H9 (cell line): ENCODE results near the gene MAT2A. TPM values are rescaled to one million over a fixed set of nuclear protein-coding genes. Genes with fewer than 3 reads are reported as not detected.

Experiments
- DNase-seq: peaks from one replicate; pipeline ENCODE4 v3.0.0-alpha.2; 2017
- H2AFZ ChIP-seq: one replicate; pipeline ENCODE4 v1.6.1; 2013; ENCODE audit warnings: mild to moderate bottlenecking, low read length, control low read depth, moderate library complexity
- H2AK5ac ChIP-seq: 2 replicates; pipeline ENCODE4 v1.6.1; 2013; ENCODE audit warnings: low read length, control low read depth, mixed read lengths; ENCODE audit not compliant: insufficient read length
- H2BK120ac ChIP-seq: one replicate; pipeline ENCODE4 v1.6.1; 2013; ENCODE audit warnings: low read depth, mild to moderate bottlenecking, low read length, control low read depth, inconsistent platforms; ENCODE audit not compliant: poor library complexity, severe bottlenecking
- H2BK12ac ChIP-seq: 2 replicates; pipeline ENCODE4 v1.6.1; 2013; ENCODE audit warnings: low read length, control low read depth, mixed read lengths, low read depth; ENCODE audit not compliant: insufficient read length
- H2BK15ac ChIP-seq: 2 replicates; pipeline ENCODE4 v1.6.1; 2013; ENCODE audit warnings: low read depth, low read length, control low read depth
- H2BK20ac ChIP-seq: one replicate; pipeline ENCODE4 v1.6.1; 2013; ENCODE audit warnings: low read depth, mild to moderate bottlenecking, low read length, control low read depth, inconsistent platforms; ENCODE audit not compliant: poor library complexity, severe bottlenecking
- H2BK5ac ChIP-seq: 2 replicates; pipeline ENCODE4 v1.6.1; 2013; ENCODE audit warnings: low read length, control low read depth, mixed read lengths; ENCODE audit not compliant: insufficient read length
- H3K14ac ChIP-seq: 2 replicates; pipeline ENCODE4 v1.6.1; 2013; ENCODE audit warnings: low read length, control low read depth; ENCODE audit not compliant: insufficient read depth
- H3K18ac ChIP-seq: 2 replicates; pipeline ENCODE4 v1.6.1; 2013; ENCODE audit warnings: low read depth, mild to moderate bottlenecking, mixed read lengths, low read length, control low read depth; ENCODE audit not compliant: insufficient read length
- H3K23ac ChIP-seq: 2 replicates; pipeline ENCODE4 v1.6.1; 2013; ENCODE audit warnings: low read length, control low read depth, mixed read lengths, low read depth; ENCODE audit not compliant: insufficient read length
- H3K23me2 ChIP-seq: 2 replicates; pipeline ENCODE4 v1.6.1; 2013; ENCODE audit warnings: low read depth, mild to moderate bottlenecking, mixed read lengths, low read length, control low read depth; ENCODE audit not compliant: insufficient read length, poor library complexity, severe bottlenecking
- H3K27ac ChIP-seq: 2 replicates; pipeline ENCODE4 v1.5.1; 2013; ENCODE audit warnings: low read length, control low read depth, mixed read lengths, low read depth; ENCODE audit not compliant: insufficient read length
- H3K27me3 ChIP-seq: 2 replicates; pipeline ENCODE4 v1.6.1; 2013; ENCODE audit warnings: low read length, control low read depth, inconsistent platforms; ENCODE audit not compliant: insufficient read depth
- H3K4ac ChIP-seq: 2 replicates; pipeline ENCODE4 v1.6.1; 2013; ENCODE audit warnings: low read depth, mild to moderate bottlenecking, control low read depth, inconsistent platforms, low read length, moderate library complexity
- H3K4me1 ChIP-seq: 2 replicates; pipeline ENCODE4 v1.6.1; 2013; ENCODE audit warnings: low read length, control low read depth, inconsistent platforms; ENCODE audit not compliant: insufficient read depth
- H3K4me2 ChIP-seq: 2 replicates; pipeline ENCODE4 v1.6.1; 2013; ENCODE audit warnings: low read length, control low read depth, mixed read lengths; ENCODE audit not compliant: insufficient read length, insufficient read depth
- H3K56ac ChIP-seq: 2 replicates; pipeline ENCODE4 v1.6.1; 2013; ENCODE audit warnings: low read depth, mild to moderate bottlenecking, mixed read lengths, low read length, control low read depth; ENCODE audit not compliant: insufficient read length
- H3K79me1 ChIP-seq: 2 replicates; pipeline ENCODE4 v1.6.1; 2013; ENCODE audit warnings: low read depth, mild to moderate bottlenecking, moderate library complexity, low read length, control low read depth, inconsistent platforms; ENCODE audit not compliant: insufficient read depth, poor library complexity, severe bottlenecking
- H3K79me2 ChIP-seq: 2 replicates; pipeline ENCODE4 v1.6.1; 2013; ENCODE audit warnings: low read length, control low read depth, inconsistent platforms; ENCODE audit not compliant: insufficient read depth
- H3K9ac ChIP-seq: 2 replicates; pipeline ENCODE4 v1.6.1; 2013; ENCODE audit warnings: low read length, control low read depth, mixed read lengths; ENCODE audit not compliant: insufficient read length; ENCODE audit errors: extremely low read depth
- H3K9me3 ChIP-seq: one replicate; pipeline ENCODE4 v1.6.1; 2013; ENCODE audit warnings: low read depth, low read length, inconsistent platforms; ENCODE audit not compliant: control insufficient read depth
- H3T11ph ChIP-seq: one replicate; pipeline ENCODE4 v1.6.1; 2013; ENCODE audit warnings: mild to moderate bottlenecking, low read length, control low read depth, inconsistent platforms
- H4K20me1 ChIP-seq: one replicate; pipeline ENCODE4 v1.6.1; 2013; ENCODE audit not compliant: control insufficient read depth, insufficient read length, insufficient read depth
- H4K5ac ChIP-seq: 2 replicates; pipeline ENCODE4 v1.6.1; 2013; ENCODE audit warnings: low read depth, mild to moderate bottlenecking, mixed read lengths, low read length, control low read depth; ENCODE audit not compliant: insufficient read length
- H4K8ac ChIP-seq: replicated peaks from 2 replicates; pipeline ENCODE4 v1.6.1; 2013; ENCODE audit warnings: low read length, control low read depth, mixed read lengths, low read depth; ENCODE audit not compliant: insufficient read length
- H4K91ac ChIP-seq: 2 replicates; pipeline ENCODE4 v1.6.1; 2013; ENCODE audit warnings: low read depth, mild to moderate bottlenecking, moderate library complexity, mixed read lengths, low read length, control low read depth; ENCODE audit not compliant: insufficient read length
- H3K27ac Mint-ChIP-seq, 3 experiments: 2 replicates in 2 of 3; 3 replicates in 1 of 3; pipeline ENCODE4 v1.8.0; 2020 to 2021; ENCODE audit warnings: mixed read lengths in 3 of 3, mild to moderate bottlenecking in 1 of 3, moderate library complexity in 1 of 3
- H3K27me3 Mint-ChIP-seq: 2 replicates; pipeline ENCODE4 v1.8.0; 2021; ENCODE audit warnings: low read depth, mild to moderate bottlenecking, moderate library complexity, mixed read lengths
- H3K36me3 Mint-ChIP-seq, 3 experiments: 2 replicates in 2 of 3; 3 replicates in 1 of 3; pipeline ENCODE4 v1.8.0; 2020 to 2021; ENCODE audit warnings: low read depth in 3 of 3, mixed read lengths in 3 of 3; ENCODE audit not compliant: insufficient read depth in 1 of 3
- H3K4me1 Mint-ChIP-seq, 2 experiments: 2 replicates each; pipeline ENCODE4 v1.8.0; 2020; ENCODE audit warnings: mixed read lengths in 2 of 2
- H3K4me3 Mint-ChIP-seq, 2 experiments: 2 replicates in 1 of 2; 3 replicates in 1 of 2; pipeline ENCODE4 v1.8.0; 2020 to 2021; ENCODE audit warnings: mild to moderate bottlenecking in 2 of 2, mixed read lengths in 2 of 2, moderate library complexity in 1 of 2
- H3K9me3 Mint-ChIP-seq, 2 experiments: 2 replicates in 1 of 2; 3 replicates in 1 of 2; pipeline ENCODE4 v1.8.0; 2020; ENCODE audit warnings: mild to moderate bottlenecking in 2 of 2, mixed read lengths in 2 of 2, moderate library complexity in 1 of 2
- CTCF ChIP-seq: fragments of 200-600 bp; sonication (generic); conservative IDR thresholded peaks from 3 replicates; pipeline ENCODE4 v1.8.0; 2021; ENCODE audit warnings: antibody characterized with exemption, mild to moderate bottlenecking
- WGBS: extraction: QIAGEN DNeasy Blood & Tissue Kit; methylation state at CpG from one replicate; pipeline ENCODE4 v1.1.7; 2013; ENCODE audit warnings: missing lambda C conversion rate, low lambda C conversion rate, mixed read lengths; ENCODE audit not compliant: insufficient read length; ENCODE audit errors: extremely low coverage; 5-methylcytosine and 5-hydroxymethylcytosine counted together
- total RNA-seq: library from RNA; stranded (reverse); gene quantifications from 2 replicates; pipeline ENCODE4 v1.2.1, GENCODE V29; 2021

Gene MAT2A
- total RNA-seq, 1 experiment from 2014 or later: 459 TPM

- H3K14ac ChIP-seq: no peak overlapping the region
- DNase-seq: no peak
- H2AFZ ChIP-seq: no peak overlapping the region
- H3K56ac ChIP-seq: no peak overlapping the region
- no peak for TF ChIP-seq CTCF
- no peak overlapping the region for H3K18ac ChIP-seq
- H2AK5ac ChIP-seq: no peak overlapping the region
- no peak overlapping the region for H3K9ac ChIP-seq
- no peak overlapping the region for H2BK5ac ChIP-seq
- H3K23me2 ChIP-seq: no peaks in the 10 kb centered on the region
- H3K4me2 ChIP-seq: no peak overlapping the region
- H4K20me1 ChIP-seq: no peaks in the 10 kb centered on the region
- H2BK20ac ChIP-seq: no peak overlapping the region
- H4K8ac ChIP-seq: no peak overlapping the region
- H3K4me1 ChIP-seq: 0 out of 2 replicates have a peak, but pooled peaks cover 5% of the 10 kb centered on the region
- no peaks in the 10 kb centered on the region for H3K9me3 ChIP-seq
- H3K27ac ChIP-seq: no peak overlapping the region
- peaks cover 5% of the 10 kb centered on the region for H3K27me3 Mint-ChIP-seq
- peaks cover 17 to 22% of the 10 kb centered on the region in 2 experiments for H3K4me1 Mint-ChIP-seq
- no peak overlapping the region for H3T11ph ChIP-seq
- no peaks in the 10 kb centered on the region for H3K36me3 Mint-ChIP-seq
- H3K79me1 ChIP-seq: no peaks in the 10 kb centered on the region
- H2BK12ac ChIP-seq: no peak overlapping the region
- H3K27ac Mint-ChIP-seq: no peak overlapping the region
- no peaks in the 10 kb centered on the region for H3K27me3 ChIP-seq
- H4K5ac ChIP-seq: no peak overlapping the region
- WGBS: no CpG with 5 or more reads among the region's 4 CpGs
- no peak overlapping the region for H3K4me3 Mint-ChIP-seq
- no peak overlapping the region for H4K91ac ChIP-seq
- no peak overlapping the region for H2BK15ac ChIP-seq
- H3K9me3 Mint-ChIP-seq: no peaks in the 10 kb centered on the region
- no peaks in the 10 kb centered on the region for H3K79me2 ChIP-seq
- no peak overlapping the region for H3K23ac ChIP-seq
- no peak overlapping the region for H2BK120ac ChIP-seq
- no peak overlapping the region for H3K4ac ChIP-seq
Measured at GRCh38 chr2:85525567-85525966, 13.4 kb upstream of the MAT2A start.
